ENCODE data around the gene GOLPH3.
"Not testable (repeated sequence)": the region's sequence is repeated elsewhere in the genome, so short reads cannot be mapped to it uniquely, and the experiment has no call there.

Gene GOLPH3

DNA sequence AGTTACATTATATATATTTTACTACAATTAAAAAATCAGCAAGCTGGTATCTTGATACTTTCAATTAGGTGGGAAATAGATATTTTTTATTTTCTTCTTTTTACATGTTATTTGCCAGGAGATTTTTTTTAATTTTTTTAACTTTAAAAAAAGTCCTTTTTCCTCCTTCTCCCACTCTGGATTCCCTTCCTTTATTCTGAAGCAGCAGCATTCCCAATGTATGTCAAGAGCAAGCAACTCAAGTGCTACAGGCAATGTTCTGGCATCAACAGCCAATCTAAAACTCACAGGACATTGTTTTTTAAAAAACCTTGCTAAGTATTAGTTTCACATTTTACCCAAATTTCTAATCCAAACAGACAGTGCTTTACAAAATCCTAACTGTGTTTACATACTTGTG, 41.4 kb downstream of the GOLPH3 start:
- no peak for DNase-seq

DNA sequence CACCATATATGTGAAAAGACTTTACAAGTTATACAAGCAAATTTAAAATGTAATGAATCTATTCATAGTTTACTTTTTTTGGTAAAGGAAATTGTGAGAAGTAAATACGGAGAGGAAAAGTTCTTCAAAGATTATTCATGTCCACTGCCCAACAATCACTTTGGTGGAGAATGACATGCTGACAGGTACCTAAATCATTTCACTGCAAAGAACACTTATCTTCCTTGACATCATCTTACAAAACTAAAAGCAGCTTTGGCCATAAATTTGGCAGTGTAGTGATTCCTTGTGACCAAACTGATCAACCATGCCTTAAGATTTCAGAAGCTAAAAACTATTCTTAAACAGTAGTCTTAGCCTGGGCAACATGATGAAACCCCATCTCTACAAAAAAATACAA, 42.5 kb downstream of the GOLPH3 start:
- no peak for DNase-seq

DNA sequence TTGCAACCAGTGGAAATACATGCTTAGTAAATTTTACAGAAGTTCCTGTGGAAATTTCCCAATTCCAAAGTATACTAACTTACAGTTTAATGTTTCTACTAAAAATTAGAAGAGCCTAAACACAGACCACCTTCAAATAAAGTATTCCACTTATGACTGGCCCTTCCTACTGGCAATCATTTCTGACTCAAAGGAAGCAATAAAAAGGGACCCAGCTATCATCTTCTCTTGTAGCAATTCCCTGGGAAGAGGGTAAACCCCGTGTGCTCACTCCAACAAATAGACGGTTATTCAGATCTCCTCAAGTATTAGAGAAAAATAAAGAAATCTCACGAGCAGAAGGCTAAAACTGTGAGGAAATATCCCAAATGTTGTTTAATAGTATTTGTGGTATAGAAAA, 43.3 kb downstream of the GOLPH3 start:
- no peak for DNase-seq

GRCh38 chr5:32129074-32129598, 45.0 kb downstream of the GOLPH3 start:
- DNase-seq = no peak

- DNase-seq = no peak
Observed at GRCh38 chr5:32127711-32128110, 46.4 kb downstream of the GOLPH3 start.

GRCh38 chr5:32126691-32127090, 47.4 kb downstream of the GOLPH3 start:
- no peak for DNase-seq

DNA sequence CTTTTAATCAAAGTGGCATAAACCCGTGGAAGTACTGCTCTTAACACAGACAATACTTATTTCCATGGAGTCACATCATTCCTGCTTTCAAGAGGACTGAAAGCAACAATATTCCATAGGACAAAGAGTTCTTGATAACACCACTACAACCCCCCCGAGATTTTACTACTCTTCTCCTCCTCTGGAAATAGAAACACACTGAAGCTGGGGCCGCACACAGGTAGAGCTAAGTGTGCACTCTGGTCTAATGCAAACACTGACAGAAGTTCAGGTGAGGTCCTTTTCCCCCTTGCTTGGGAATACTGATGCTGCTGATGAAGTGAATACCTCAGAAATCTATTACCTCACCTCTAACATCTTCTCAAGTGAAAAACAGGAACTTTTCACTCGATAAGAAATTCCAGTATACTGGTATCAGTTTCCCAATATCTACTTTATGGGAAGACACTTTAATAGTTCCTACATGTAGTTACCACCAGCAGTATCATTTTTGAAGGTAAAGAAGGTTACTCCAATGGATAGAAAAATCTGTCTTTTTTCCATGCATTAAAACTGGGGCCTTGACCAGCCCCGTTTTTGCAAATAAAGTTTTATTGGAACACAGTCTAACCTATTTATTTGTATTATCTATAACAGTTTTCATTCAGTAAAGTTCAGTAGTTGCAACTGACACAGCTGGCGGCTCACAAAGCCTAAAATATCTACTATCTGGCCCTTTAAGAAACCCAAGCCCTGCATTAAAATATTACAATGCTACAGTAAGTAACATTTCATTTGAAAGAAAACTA, 50.0 kb downstream of the GOLPH3 start:
- no peak for DNase-seq

DNA sequence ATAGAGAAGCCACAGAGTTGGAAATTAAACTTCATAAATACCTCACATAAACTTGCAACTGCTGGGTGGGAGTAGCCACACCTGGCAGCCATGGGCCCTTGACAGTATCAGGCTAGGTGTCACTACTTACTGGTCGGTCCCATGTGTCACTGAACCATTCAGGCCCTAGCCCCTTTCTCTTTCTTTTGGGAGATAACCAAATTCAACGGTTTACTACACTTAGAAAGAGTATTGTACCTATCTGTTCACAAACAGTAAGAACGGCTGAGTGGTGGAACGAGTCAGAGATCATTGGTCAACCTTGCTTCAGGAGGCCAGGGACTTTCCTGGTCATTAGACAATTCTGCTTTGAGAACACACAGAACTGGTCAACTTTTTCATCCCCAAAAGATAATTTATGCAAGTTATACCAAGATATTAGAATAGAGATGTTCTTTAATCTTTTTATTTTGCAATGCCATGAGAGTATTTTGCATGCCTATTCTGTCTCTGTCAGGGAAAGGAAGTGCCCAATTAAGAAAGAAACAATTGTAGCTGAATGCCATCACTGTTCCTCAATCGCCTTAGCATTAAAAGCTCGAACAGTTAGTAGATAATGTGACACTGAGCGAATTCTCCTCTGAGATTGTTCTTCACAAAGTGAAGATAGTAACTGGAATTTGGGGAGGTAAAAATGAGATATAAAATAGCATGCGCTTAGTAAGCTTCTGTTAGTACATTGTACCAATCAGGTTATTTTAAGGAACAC, 50.9 kb downstream of the GOLPH3 start:
- DNase-seq = no peak

DNA sequence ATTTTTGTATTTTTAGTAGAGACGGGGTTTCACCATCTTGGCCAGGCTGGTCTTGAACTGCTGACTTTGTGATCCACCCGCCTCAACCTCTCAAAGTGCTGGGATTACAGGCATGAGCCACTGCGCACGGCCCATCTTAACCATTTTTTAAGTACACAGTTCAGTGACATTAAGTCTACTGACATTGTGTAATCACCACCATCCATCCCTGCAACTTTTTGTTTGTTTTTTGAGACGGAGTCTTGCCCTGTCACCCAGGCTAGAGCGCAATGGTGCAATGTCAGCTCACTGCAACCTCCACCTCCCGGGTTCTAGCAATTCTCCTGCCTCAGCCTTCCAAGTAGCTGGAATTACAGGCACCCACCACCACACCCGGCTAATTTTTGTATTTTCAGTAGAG, 55.2 kb downstream of the GOLPH3 start:
- DNase-seq = not testable (repeated sequence)

DNA sequence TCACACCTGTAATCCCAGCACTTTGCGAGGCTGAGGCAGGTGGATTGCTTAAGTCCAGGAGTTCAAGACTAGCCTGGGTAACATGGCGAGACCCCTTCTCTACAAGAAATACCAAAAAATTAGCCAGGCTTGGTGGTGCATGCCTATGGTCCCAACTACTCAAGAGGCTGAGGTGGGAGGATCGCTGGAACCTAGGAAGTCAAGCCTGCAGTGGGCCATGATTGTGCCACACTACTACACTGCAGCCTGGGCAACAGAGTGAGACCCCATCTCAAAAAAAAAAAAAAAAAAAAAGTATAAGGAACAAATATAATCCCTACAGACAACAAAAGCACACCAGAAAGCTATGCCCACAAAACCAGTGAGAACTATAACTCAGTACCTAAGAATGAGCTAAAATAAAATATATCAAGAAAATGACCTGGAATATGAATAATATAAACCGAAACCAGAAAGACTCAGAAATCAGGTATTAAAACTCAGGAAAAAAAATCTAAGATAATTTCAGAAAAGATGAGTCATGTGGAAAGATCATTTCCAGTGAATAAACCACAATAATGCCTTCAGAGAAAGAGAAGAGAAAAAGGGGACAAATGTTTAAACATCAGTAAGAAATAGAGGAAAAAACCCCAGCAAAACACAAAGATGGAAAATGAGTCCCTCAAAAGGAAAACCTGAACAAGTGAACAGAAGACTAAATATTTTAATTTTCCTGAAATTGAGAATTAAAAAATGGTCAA, 57.4 kb downstream of the GOLPH3 start:
- DNase-seq = no peak

- no peak for DNase-seq
Observed at GRCh38 chr5:32115985-32116384, 58.1 kb downstream of the GOLPH3 start.

DNA sequence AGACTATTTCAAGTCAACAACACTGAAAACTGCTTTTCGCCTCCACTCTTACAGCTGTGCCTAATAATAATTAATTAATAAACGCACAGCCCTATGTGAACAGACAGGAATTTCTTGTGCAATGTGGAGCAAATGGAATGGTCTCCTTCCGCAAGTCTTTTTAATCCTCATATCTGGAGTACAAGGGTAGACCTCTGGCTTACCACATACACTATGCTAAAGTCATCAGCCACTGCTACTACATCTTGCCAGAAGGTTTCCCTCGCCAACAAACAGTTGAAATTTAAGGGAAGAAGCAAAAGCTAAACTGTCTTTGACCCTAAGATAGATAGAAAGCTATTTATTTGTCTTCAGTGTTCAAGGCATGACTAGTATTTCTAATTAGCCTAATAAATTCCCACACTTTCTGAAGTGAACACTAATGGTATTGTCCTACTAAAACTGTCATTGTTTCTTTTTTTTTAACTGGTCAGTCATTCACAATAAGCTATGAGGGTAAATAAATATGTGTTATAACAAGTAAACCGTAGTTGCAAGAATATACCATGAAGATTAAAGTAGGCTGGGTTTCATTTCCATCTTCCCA, 63.9 kb downstream of the GOLPH3 start:
- no peak for DNase-seq

GRCh38 chr5:32109236-32109635, 64.9 kb downstream of the GOLPH3 start:
- no peak for DNase-seq

- no peak for DNase-seq
Observed at GRCh38 chr5:32108167-32108566, 66.0 kb downstream of the GOLPH3 start.

DNA sequence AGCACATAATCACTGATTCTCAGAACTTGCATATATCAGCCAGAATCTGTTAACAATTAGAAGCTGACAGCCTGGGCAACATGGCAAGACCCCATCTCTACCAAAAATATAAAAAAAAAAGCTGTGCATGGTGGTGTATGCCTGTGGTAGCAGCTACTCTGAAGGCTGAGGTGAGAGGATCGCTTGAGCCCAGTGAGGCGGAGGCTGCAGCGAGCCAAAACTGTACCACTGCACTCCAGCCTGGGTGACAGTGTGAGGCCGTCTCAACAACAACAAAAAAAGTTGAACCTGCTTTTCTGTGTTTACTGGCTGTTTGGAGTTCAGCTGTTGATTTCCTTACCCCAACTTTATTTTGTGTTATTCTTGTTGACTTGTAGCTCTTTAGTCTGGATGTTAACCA, 66.8 kb downstream of the GOLPH3 start:
- no peak for DNase-seq

DNA sequence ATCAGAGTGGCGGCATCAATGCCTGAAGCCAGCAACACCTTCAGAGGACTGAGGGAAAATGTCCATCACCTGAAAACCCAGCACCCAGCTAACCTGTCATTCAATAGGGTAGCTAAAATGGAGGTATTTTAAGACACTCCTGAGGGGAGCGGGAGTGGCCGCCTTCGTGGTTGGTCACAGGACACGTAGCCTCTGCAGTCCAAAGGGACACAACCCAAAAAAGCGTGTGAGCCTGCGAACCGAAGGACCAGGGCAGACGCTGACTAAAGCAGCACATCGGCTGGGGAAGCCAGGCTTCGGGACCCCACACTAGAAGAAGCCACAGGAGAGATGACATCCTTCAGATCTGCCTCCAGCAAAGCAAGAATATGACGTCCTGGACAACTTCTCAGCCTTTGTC, 70.6 kb downstream of the GOLPH3 start:
- no peak for DNase-seq

DNA sequence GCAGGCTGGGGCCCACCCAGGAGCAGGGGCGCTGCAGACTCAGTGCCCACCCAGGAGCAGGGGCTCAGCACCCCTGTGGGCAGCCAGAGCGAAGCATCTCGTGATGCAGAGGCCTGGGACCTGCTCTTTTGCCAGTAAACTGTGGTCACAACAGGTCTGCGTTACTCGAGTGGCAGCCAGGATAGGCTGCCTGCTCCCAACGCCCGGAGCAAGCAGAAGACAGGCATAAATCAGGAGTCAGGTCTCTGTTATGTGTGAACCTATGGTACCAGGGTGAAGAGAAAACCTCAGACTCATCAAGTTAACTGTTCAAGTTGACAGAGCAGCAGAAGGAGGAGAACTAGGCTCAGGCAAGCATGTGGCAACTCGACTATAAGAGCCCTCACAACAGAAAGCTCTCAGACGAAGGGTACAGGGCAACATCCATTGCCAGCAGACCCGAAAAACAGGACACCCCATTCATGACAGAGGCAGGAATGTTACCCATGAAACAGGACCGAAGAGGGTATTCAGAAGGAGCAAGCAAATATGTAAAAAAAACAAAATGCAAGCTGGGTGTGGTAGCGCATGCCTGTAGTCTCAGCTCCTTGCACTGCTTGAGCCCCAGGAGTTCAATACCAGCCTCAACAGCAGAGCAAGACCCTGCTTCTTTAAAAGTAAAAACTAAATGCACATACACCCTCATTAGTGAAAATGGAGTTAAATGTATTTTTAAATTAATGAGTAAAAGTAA, 71.7 kb downstream of the GOLPH3 start:
- DNase-seq = no peak

- no peak for DNase-seq
Observed at GRCh38 chr5:32100691-32101302, 73.3 kb downstream of the GOLPH3 start.

- DNase-seq = no peak
Observed at GRCh38 chr5:32100230-32100629, 73.9 kb downstream of the GOLPH3 start.

- DNase-seq = no peak
Observed at GRCh38 chr5:32099486-32100035, 74.6 kb downstream of the GOLPH3 start.

DNA sequence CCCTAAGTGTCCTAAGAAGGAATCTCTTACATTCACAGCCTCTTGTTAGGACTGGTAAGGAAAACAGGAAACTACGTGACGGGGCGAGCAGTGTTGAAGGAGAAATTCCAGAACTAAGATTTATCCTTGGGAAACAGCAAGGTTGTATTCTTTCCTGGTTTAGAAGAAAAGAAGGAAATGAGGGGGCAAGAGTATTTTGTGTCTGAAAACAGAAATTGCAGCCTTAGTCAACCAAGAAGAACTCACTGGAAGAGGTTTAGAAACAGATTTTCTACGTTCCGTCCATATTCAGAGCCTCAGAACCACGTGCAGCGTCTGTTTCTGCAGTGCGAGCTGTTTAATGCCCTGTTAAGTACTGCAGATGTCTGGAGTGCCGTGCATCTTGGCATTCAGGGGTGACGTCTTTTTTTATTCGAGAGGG, 75.2 kb downstream of the GOLPH3 start:
- DNase-seq = no peak

DNA sequence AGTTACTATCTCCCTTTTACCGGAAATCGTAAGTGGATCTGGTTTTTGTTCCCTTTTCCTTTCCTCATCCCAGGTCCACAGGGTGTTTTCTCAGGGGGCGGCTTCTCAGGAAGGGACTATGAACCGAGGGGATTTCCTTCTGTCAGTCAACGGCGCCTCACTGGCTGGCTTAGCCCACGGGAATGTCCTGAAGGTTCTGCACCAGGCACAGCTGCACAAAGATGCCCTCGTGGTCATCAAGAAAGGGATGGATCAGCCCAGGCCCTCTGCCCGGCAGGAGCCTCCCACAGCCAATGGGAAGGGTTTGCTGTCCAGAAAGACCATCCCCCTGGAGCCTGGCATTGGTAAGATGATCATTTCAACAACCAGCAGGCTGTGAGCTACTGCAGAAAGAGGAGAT, 75.8 kb downstream of the GOLPH3 start:
- no peak for DNase-seq
